ENCODE measurements around the gene EDIL3. TPM values are rescaled to one million over a fixed set of nuclear protein-coding genes. Genes with fewer than 3 reads are reported as not detected.

Gene EDIL3
- total and polyA plus RNA-seq, 10 of the 15 experiments (the other 5 are each of a cell fraction or from before 2014, with no cell fraction given), result 0.01 to 0.62 (median 0.20) TPM

- intact Hi-C loops (cut with micrococcal nuclease; ENCODE audit: unreplicated experiment), result no loop called here
- POLR2A ChIA-PET, result no interaction called here
- DNase-seq (ENCODE audit: low read depth, low spot score) (no peak), FAIRE-seq (no peak), ATAC-seq (no peak)
- no peaks in the 10 kb centered on the region for H3K4me1 ChIP-seq (ENCODE audit: control insufficient read depth, insufficient read depth, low read length)
- H3K36me3 ChIP-seq (ENCODE audit: control insufficient read depth in 2 of 2, insufficient read depth in 2 of 2, low read length in 1 of 2), result no peaks in the 10 kb centered on the region
- no peak overlapping the region for H3K27ac ChIP-seq (ENCODE audit: control insufficient read depth, insufficient read depth)
- peaks cover 10 to 18% of the 10 kb centered on the region in 2 experiments for H3K27me3 ChIP-seq (replicated peaks in 1 of 2; ENCODE audit: control insufficient read depth in 2 of 2, insufficient read depth in 2 of 2, low read length in 1 of 2)
- H2AFZ ChIP-seq (ENCODE audit: control insufficient read depth, low read depth, low read length), result no peak overlapping the region
- no peaks in the 10 kb centered on the region for H3K9me3 ChIP-seq (replicated peaks; ENCODE audit: control insufficient read depth, insufficient read depth, low read length)
- no TSS peak for BruUV-seq (replicated peaks)
- no peak overlapping the region for H3K9ac ChIP-seq (ENCODE audit: control insufficient read depth, insufficient read depth, low read length)
- RAD21 ChIA-PET (ENCODE audit: unreplicated experiment), result interaction anchor here (0.7 kb wide), 1 partner anchor 498 kb away, joined by 3 read pairs; no protein-coding TSS in a partner anchor
- no peaks in the 10 kb centered on the region for H4K20me1 ChIP-seq (ENCODE audit: control insufficient read depth, insufficient read depth)
- H3K4me2 ChIP-seq (ENCODE audit: control insufficient read depth, insufficient read depth), result no peak overlapping the region
- in situ Hi-C loops (cut with MboI), result no loop called here
- no peaks in the 10 kb centered on the region for H3K79me2 ChIP-seq (ENCODE audit: control insufficient read depth, insufficient read depth, low read length)
- SMC1A ChIA-PET (ENCODE audit: uncharacterized antibody, unreplicated experiment), result no interaction called here
- no peak overlapping the region for H3K4me3 ChIP-seq
- CTCF ChIA-PET, result interaction anchor here (0.6 to 0.8 kb wide), 2 partner anchors 9 to 1972 kb away, joined by 3 read pairs; no protein-coding TSS in a partner anchor
- WGBS (ENCODE audit: insufficient coverage, insufficient replicate concordance, low lambda C conversion rate, missing lambda C conversion rate), result 27% methylated on average over 2 of the region's 2 CpGs
- TF ChIP-seq HCFC1 (IDR thresholded peaks at IDR 0.05; ENCODE audit: low read length), result no peak
- no peak for TF ChIP-seq IRF4 (IDR thresholded peaks at IDR 0.05; ENCODE audit: low read depth, low read length)
- no peak for TF ChIP-seq BCL3 (IDR thresholded peaks at IDR 0.05; ENCODE audit: borderline replicate concordance, insufficient read depth, low read depth, low read length, poor library complexity, severe bottlenecking)
- TF ChIP-seq NRF1 (conservative IDR thresholded peaks at IDR 0.05; ENCODE audit: low read depth, low read length), result no peak
- no peak for TF ChIP-seq POLR2AphosphoS2 (IDR thresholded peaks at IDR 0.05; ENCODE audit: low read depth, low read length)
- TF ChIP-seq POLR2A (IDR thresholded peaks at IDR 0.05; ENCODE audit: low read depth, low read length), result no peak
- no peak for TF ChIP-seq ZBTB40 (IDR thresholded peaks at IDR 0.05; ENCODE audit: borderline replicate concordance)
- no peak for TF ChIP-seq STAT3 (IDR thresholded peaks at IDR 0.05; ENCODE audit: low read depth, low read length)
- TF ChIP-seq HSF1 (IDR thresholded peaks at IDR 0.05; ENCODE audit: low read depth, low read length), result no peak
- TF ChIP-seq NR2C2 (IDR thresholded peaks at IDR 0.05; ENCODE audit: borderline replicate concordance, control insufficient read depth, insufficient read length, low read depth), result no peak
- TF ChIP-seq ATF7 (IDR thresholded peaks at IDR 0.05; ENCODE audit: low read depth), result no peak
- no peak for TF ChIP-seq CBX3 (IDR thresholded peaks at IDR 0.05; ENCODE audit: borderline replicate concordance, low read depth)
- no peak for TF ChIP-seq PAX8 (IDR thresholded peaks at IDR 0.05)
- no peak for TF ChIP-seq CHD4 (IDR thresholded peaks at IDR 0.05)
- no peak for TF ChIP-seq MAX (IDR thresholded peaks at IDR 0.05; ENCODE audit: low read depth, low read length)
These were observed 1.0 kb upstream of the EDIL3 start for GRCh38 chr5:84385705-84386104.
